HG02981 (cell line): ENCODE results near the gene S100A1.
"Not testable (repeated sequence)": the region's sequence is repeated elsewhere in the genome, so short reads cannot be mapped to it uniquely, and the experiment has no call there.

Experiments used
- ATAC-seq: cut with Tn5 transposase; IDR thresholded peaks from one replicate; pipeline ENCODE4 v1.9.1; 2021; ENCODE audit warnings: mild to moderate bottlenecking, moderate library complexity; ENCODE audit not compliant: unreplicated experiment

Gene S100A1

GRCh38 chr1:153651771-153652170 is 23.5 kb downstream of the S100A1 start:
- ATAC-seq, result no peak

- no peak for ATAC-seq
These were observed 24.7 kb downstream of the S100A1 start for GRCh38 chr1:153652805-153653500.

GRCh38 chr1:153655333-153655732 is 27.1 kb downstream of the S100A1 start:
- no peak for ATAC-seq

- ATAC-seq, result peak; percentile 93
These were observed 30.4 kb downstream of the S100A1 start, which contains the start of gene SNAPIN for GRCh38 chr1:153658400-153659174. TSS of gene SNAPIN (plus strand) at chr1:153658703. CDS start at chr1:153658744, 41 bp downstream.

GRCh38 chr1:153659175-153659534 is 30.9 kb downstream of the S100A1 start:
- ATAC-seq, result no peak

- no peak for ATAC-seq
These were observed 31.4 kb downstream of the S100A1 start for GRCh38 chr1:153659656-153660055.

GRCh38 chr1:153661111-153661708 is 33.0 kb downstream of the S100A1 start:
- ATAC-seq, result no peak

- ATAC-seq, result no peak
These were observed 34.0 kb downstream of the S100A1 start for GRCh38 chr1:153662269-153662668.

- ATAC-seq, result no peak
These were observed 35.0 kb downstream of the S100A1 start for GRCh38 chr1:153663211-153663610.

GRCh38 chr1:153667439-153667838 is 39.2 kb downstream of the S100A1 start:
- no peak for ATAC-seq

GRCh38 chr1:153668672-153669071 is 40.4 kb downstream of the S100A1 start:
- not testable (repeated sequence) for ATAC-seq

GRCh38 chr1:153669606-153670005 is 41.4 kb downstream of the S100A1 start:
- ATAC-seq, result no peak

- ATAC-seq, result no peak
These were observed 42.1 kb downstream of the S100A1 start for GRCh38 chr1:153670257-153670858.

- peak; percentile 89 for ATAC-seq
These were observed 42.8 kb downstream of the S100A1 start, which contains the start of gene ILF2 for GRCh38 chr1:153670859-153671627. TSS of gene ILF2 (minus strand) at chr1:153670993. CDS start at chr1:153670922, 71 bp downstream.

GRCh38 chr1:153671628-153672353 is 43.6 kb downstream of the S100A1 start:
- peak; percentile 4 for ATAC-seq

- ATAC-seq, result no peak
These were observed 45.3 kb downstream of the S100A1 start for GRCh38 chr1:153673511-153673910.

GRCh38 chr1:153677718-153678518 is 49.7 kb downstream of the S100A1 start:
- no peak for ATAC-seq

- ATAC-seq, result no peak
These were observed 50.5 kb downstream of the S100A1 start, which contains the start of gene NPR1 for GRCh38 chr1:153678519-153679336. TSS of gene NPR1 (plus strand) at chr1:153678688. CDS start at chr1:153679109, 421 bp downstream.
